ENCODE results near the gene B4GALNT3.

Gene B4GALNT3

GRCh38 chr12:593396-594270, 133.9 kb downstream of the B4GALNT3 start:
- POLR2A ChIA-PET, result interaction anchor here (0.8 kb wide), 1 partner anchor 17 kb away, joined by 5 read pairs; no protein-coding TSS in a partner anchor
- no peak for DNase-seq (ENCODE audit: extremely low spot score)
- CTCF ChIA-PET, result interaction anchor here (2.0 kb wide), 1 partner anchor 18 kb away, joined by 6 read pairs; no protein-coding TSS in a partner anchor
- TF ChIP-seq FOXK2 (IDR thresholded peaks at IDR 0.05) (no peak), NFRKB (IDR thresholded peaks at IDR 0.05) (no peak)

GRCh38 chr12:597926-598568, 138.3 kb downstream of the B4GALNT3 start:
- TF ChIP-seq NFRKB (IDR thresholded peaks at IDR 0.05) (no peak), TARDBP (IDR thresholded peaks at IDR 0.05) (no peak), L3MBTL2 (conservative IDR thresholded peaks at IDR 0.05) (no peak), ZNF384 (IDR thresholded peaks at IDR 0.05) (no peak), FOXA1 (IDR thresholded peaks at IDR 0.05) (no peak), FOXM1 (IDR thresholded peaks at IDR 0.05; ENCODE audit: borderline replicate concordance) (no peak), FOXK2 (IDR thresholded peaks at IDR 0.05) (no peak), BHLHE40 (IDR thresholded peaks at IDR 0.05; ENCODE audit: borderline replicate concordance) (no peak), SP1 (IDR thresholded peaks at IDR 0.05) (no peak), ELF4 (IDR thresholded peaks at IDR 0.05) (no peak), LEF1 (IDR thresholded peaks at IDR 0.05; ENCODE audit: borderline replicate concordance) (no peak), SUZ12 (IDR thresholded peaks at IDR 0.05) (no peak), ARNT (IDR thresholded peaks at IDR 0.05) (no peak), PKNOX1 (IDR thresholded peaks at IDR 0.05) (no peak), CTBP1 (IDR thresholded peaks at IDR 0.05; ENCODE audit: borderline replicate concordance) (no peak), HDGF (IDR thresholded peaks at IDR 0.05; ENCODE audit: borderline replicate concordance) (no peak)
- ChIA-PET POLR2A (interaction anchor here (0.6 to 0.7 kb wide), 3 partner anchors 10 to 394 kb away, joined by 3 to 4 read pairs (median 3); no protein-coding TSS in a partner anchor), CTCF (interaction anchor here (1.1 to 3.3 kb wide), 3 partner anchors 9 to 22 kb away, joined by 4 to 8 read pairs (median 6); no protein-coding TSS in a partner anchor)
- no peak for DNase-seq (ENCODE audit: extremely low spot score)

DNA sequence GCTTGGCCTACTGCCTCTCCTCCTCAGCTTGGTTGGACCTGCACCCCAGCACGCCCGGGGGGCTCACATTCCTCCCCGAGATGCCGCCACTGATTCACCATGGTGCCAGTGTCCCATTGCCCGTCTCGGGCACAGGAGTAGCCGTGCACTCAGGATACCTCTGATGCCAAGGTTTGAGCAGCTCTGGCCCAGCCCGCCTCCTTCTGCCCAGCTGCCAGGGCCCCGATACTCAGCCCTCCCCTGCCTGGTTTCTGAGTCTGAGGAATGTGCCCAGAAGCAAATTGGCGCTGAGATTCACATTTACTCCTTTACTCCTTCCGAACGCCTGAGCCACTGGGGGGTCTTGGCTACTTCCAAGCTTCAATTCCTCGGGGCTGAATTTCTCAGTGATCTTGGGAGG, 140.0 kb downstream of the B4GALNT3 start:
- DNase-seq (ENCODE audit: extremely low spot score), result no peak
- TF ChIP-seq ELF4 (IDR thresholded peaks at IDR 0.05), result no peak
- no peak for TF ChIP-seq FOXK2 (IDR thresholded peaks at IDR 0.05)
- no peak for TF ChIP-seq L3MBTL2 (conservative IDR thresholded peaks at IDR 0.05)
- TF ChIP-seq CTBP1 (IDR thresholded peaks at IDR 0.05; ENCODE audit: borderline replicate concordance), result no peak
- TF ChIP-seq BHLHE40 (IDR thresholded peaks at IDR 0.05; ENCODE audit: borderline replicate concordance), result no peak
- TF ChIP-seq PKNOX1 (IDR thresholded peaks at IDR 0.05), result no peak
- TF ChIP-seq ARNT (IDR thresholded peaks at IDR 0.05), result no peak
- TF ChIP-seq HDGF (IDR thresholded peaks at IDR 0.05; ENCODE audit: borderline replicate concordance), result no peak
- CTCF ChIA-PET, result interaction anchor here (0.7 to 3.3 kb wide), 4 partner anchors 8 to 216 kb away, joined by 3 to 8 read pairs (median 4); no protein-coding TSS in a partner anchor
- POLR2A ChIA-PET, result interaction anchor here (1.1 kb wide), 1 partner anchor 993 kb away, joined by 3 read pairs; no protein-coding TSS in a partner anchor

- POLR2A ChIA-PET, result no interaction called here
- CTCF ChIA-PET, result no interaction called here
- TF ChIP-seq FOXK2 (IDR thresholded peaks at IDR 0.05) (no peak), ELF4 (IDR thresholded peaks at IDR 0.05) (no peak), FOXA1 (IDR thresholded peaks at IDR 0.05) (no peak), ARNT (IDR thresholded peaks at IDR 0.05) (no peak), TARDBP (IDR thresholded peaks at IDR 0.05) (no peak), SUZ12 (IDR thresholded peaks at IDR 0.05) (no peak)
- no peak for DNase-seq (ENCODE audit: extremely low spot score)
Observed at GRCh38 chr12:601976-602699, 142.4 kb downstream of the B4GALNT3 start.

GRCh38 chr12:602700-603068, 142.9 kb downstream of the B4GALNT3 start:
- CTCF ChIA-PET, result no interaction called here
- DNase-seq (ENCODE audit: extremely low spot score), result no peak
- TF ChIP-seq ARNT (IDR thresholded peaks at IDR 0.05), result no peak
- no peak for TF ChIP-seq FOXK2 (IDR thresholded peaks at IDR 0.05)
- no peak for TF ChIP-seq FOXA1 (IDR thresholded peaks at IDR 0.05)
- no peak for TF ChIP-seq TARDBP (IDR thresholded peaks at IDR 0.05)
- TF ChIP-seq FOXM1 (IDR thresholded peaks at IDR 0.05; ENCODE audit: borderline replicate concordance), result no peak
- no peak for TF ChIP-seq BHLHE40 (IDR thresholded peaks at IDR 0.05; ENCODE audit: borderline replicate concordance)
- no peak for TF ChIP-seq HDGF (IDR thresholded peaks at IDR 0.05; ENCODE audit: borderline replicate concordance)
- TF ChIP-seq SUZ12 (IDR thresholded peaks at IDR 0.05), result no peak
- no peak for TF ChIP-seq ZNF384 (IDR thresholded peaks at IDR 0.05)
- no peak for TF ChIP-seq L3MBTL2 (conservative IDR thresholded peaks at IDR 0.05)
- TF ChIP-seq SP1 (IDR thresholded peaks at IDR 0.05), result no peak
- TF ChIP-seq ELF4 (IDR thresholded peaks at IDR 0.05), result no peak
- TF ChIP-seq NFRKB (IDR thresholded peaks at IDR 0.05), result no peak
- TF ChIP-seq CTBP1 (IDR thresholded peaks at IDR 0.05; ENCODE audit: borderline replicate concordance), result no peak
- TF ChIP-seq PKNOX1 (IDR thresholded peaks at IDR 0.05), result no peak
- TF ChIP-seq LEF1 (IDR thresholded peaks at IDR 0.05; ENCODE audit: borderline replicate concordance), result no peak
- POLR2A ChIA-PET, result no interaction called here
